ENCODE data around the gene SRPRB.

SRPRB gene

DNA sequence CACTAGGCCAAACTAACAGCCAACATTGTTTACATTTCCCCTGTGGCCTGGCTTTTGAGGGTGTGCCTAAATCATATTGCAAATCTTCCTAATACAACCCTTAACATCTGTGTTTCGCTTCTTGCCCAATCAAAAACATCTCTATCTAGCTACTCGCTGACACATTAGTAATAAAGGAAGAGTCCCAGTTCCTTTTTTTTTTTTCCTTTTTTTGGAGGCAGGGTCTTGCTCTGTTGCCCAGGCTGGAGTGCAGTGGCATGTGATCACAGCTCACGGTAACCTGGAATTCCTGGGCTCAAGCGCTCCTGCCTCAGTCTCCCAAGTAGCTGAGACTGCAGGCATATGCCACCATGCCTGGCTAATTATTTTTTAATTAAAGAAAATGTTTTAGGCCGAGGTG lies 2.1 kb upstream of the SRPRB start:
- no peaks in the 10 kb centered on the region for H4K20me1 ChIP-seq (ENCODE audit: insufficient read depth, low read length)
- no peaks in the 10 kb centered on the region for H3K27me3 ChIP-seq (replicated peaks; ENCODE audit: insufficient read depth, low read length)
- H3K4me1 ChIP-seq (ENCODE audit: low read length): peaks cover 15% of the 10 kb centered on the region
- H3K27ac ChIP-seq (ENCODE audit: low read length): no peak overlapping the region
- H3K9ac ChIP-seq (ENCODE audit: low read length): no peak overlapping the region
- H3K9me2 ChIP-seq (replicated peaks; ENCODE audit: insufficient read depth, low read length): no peaks in the 10 kb centered on the region
- H2AFZ ChIP-seq (ENCODE audit: low read length): no peak overlapping the region
- TF ChIP-seq, protein P1, sequence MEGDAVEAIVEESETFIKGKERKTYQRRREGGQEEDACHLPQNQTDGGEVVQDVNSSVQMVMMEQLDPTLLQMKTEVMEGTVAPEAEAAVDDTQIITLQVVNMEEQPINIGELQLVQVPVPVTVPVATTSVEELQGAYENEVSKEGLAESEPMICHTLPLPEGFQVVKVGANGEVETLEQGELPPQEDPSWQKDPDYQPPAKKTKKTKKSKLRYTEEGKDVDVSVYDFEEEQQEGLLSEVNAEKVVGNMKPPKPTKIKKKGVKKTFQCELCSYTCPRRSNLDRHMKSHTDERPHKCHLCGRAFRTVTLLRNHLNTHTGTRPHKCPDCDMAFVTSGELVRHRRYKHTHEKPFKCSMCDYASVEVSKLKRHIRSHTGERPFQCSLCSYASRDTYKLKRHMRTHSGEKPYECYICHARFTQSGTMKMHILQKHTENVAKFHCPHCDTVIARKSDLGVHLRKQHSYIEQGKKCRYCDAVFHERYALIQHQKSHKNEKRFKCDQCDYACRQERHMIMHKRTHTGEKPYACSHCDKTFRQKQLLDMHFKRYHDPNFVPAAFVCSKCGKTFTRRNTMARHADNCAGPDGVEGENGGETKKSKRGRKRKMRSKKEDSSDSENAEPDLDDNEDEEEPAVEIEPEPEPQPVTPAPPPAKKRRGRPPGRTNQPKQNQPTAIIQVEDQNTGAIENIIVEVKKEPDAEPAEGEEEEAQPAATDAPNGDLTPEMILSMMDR (IDR thresholded peaks at IDR 0.05; ENCODE audit: low read length): no peak
- H3K4me2 ChIP-seq (ENCODE audit: low read depth, low read length): no peak overlapping the region
- DNase-seq: no peak
- no peaks in the 10 kb centered on the region for H3K9me3 ChIP-seq (replicated peaks; ENCODE audit: insufficient read depth, low read length)
- peaks cover 28% of the 10 kb centered on the region for H3K79me2 ChIP-seq (ENCODE audit: low read length)
- H3K36me3 ChIP-seq (replicated peaks; ENCODE audit: insufficient read depth, low read length): peaks cover 10% of the 10 kb centered on the region
- no peak overlapping the region for H3K4me3 ChIP-seq (ENCODE audit: low read length)
- no peaks in the 10 kb centered on the region for H3F3A ChIP-seq (ENCODE audit: insufficient read depth, low read length)

DNA sequence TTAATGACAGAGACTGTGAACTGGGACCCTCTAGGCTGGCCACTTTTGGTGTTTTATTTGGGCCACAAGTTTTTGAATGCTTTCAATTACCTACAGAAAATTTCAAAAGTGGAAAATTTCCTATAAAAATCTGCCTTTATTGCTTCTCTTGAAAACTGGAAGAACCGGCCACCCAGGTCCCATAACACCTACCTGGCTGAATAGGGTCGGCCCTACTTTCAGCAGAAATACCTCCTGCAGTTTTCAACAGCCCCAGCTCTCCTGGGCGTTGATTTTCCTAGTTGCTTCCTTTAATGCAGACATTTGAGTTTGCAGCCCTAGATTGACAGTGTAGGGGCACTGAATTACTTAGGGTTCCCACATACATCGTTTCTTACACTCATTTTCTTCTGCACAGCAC lies 719 bp upstream of the SRPRB start:
- no peak for DNase-seq

GRCh38 chr3:133805384-133805701 lies 272 bp upstream of the SRPRB start:
- DNase-seq: no peak
- Histone ChIP-seq H3K27ac (ENCODE audit: low read length) (no peak overlapping the region), H3F3A (ENCODE audit: insufficient read depth, low read length) (no peaks in the 10 kb centered on the region), H3K9ac (ENCODE audit: low read length) (no peak overlapping the region; the same call in 1 of the 2 replicates), H4K20me1 (ENCODE audit: insufficient read depth, low read length) (no peaks in the 10 kb centered on the region), H3K9me2 (replicated peaks; ENCODE audit: insufficient read depth, low read length) (no peaks in the 10 kb centered on the region), H3K4me1 (ENCODE audit: low read length) (peaks cover 15% of the 10 kb centered on the region), H3K27me3 (replicated peaks; ENCODE audit: insufficient read depth, low read length) (no peaks in the 10 kb centered on the region), H3K9me3 (replicated peaks; ENCODE audit: insufficient read depth, low read length) (no peaks in the 10 kb centered on the region), H3K36me3 (replicated peaks; ENCODE audit: insufficient read depth, low read length) (peaks cover 10% of the 10 kb centered on the region), H3K4me3 (ENCODE audit: low read length) (peak overlapping the region; percentile 82), H3K79me2 (ENCODE audit: low read length) (peaks cover 41% of the 10 kb centered on the region), H2AFZ (ENCODE audit: low read length) (peak overlapping the region; percentile 97), H3K4me2 (ENCODE audit: low read depth, low read length) (peak overlapping the region; percentile 89)
- no peak for TF ChIP-seq EZH2 (optimal IDR thresholded peaks at IDR 0.05; ENCODE audit: low read depth, low read length)
- TF ChIP-seq, protein P1 (IDR thresholded peaks at IDR 0.05; ENCODE audit: low read length): no peak
- TF ChIP-seq EZH2phosphoT487 (IDR thresholded peaks at IDR 0.05; ENCODE audit: low read length): no peak

More for the DNA sequence above, 719 bp upstream of the SRPRB start:
- Histone ChIP-seq H3K9me2 (replicated peaks; ENCODE audit: insufficient read depth, low read length) (no peaks in the 10 kb centered on the region), H3K27me3 (replicated peaks; ENCODE audit: insufficient read depth, low read length) (no peaks in the 10 kb centered on the region), H3K4me2 (ENCODE audit: low read depth, low read length) (peak overlapping the region; percentile 89), H3K9ac (ENCODE audit: low read length) (no peak overlapping the region), H3K36me3 (replicated peaks; ENCODE audit: insufficient read depth, low read length) (peaks cover 10% of the 10 kb centered on the region), H3K9me3 (replicated peaks; ENCODE audit: insufficient read depth, low read length) (no peaks in the 10 kb centered on the region), H3K27ac (ENCODE audit: low read length) (no peak overlapping the region), H3K79me2 (ENCODE audit: low read length) (peaks cover 37% of the 10 kb centered on the region), H3K4me1 (ENCODE audit: low read length) (peaks cover 15% of the 10 kb centered on the region), H3F3A (ENCODE audit: insufficient read depth, low read length) (no peaks in the 10 kb centered on the region), H2AFZ (ENCODE audit: low read length) (peak overlapping the region; percentile 97), H3K4me3 (ENCODE audit: low read length) (peak overlapping the region; percentile 82), H4K20me1 (ENCODE audit: insufficient read depth, low read length) (no peaks in the 10 kb centered on the region)
- TF ChIP-seq EZH2phosphoT487 (IDR thresholded peaks at IDR 0.05; ENCODE audit: low read length): no peak
- TF ChIP-seq EZH2 (optimal IDR thresholded peaks at IDR 0.05; ENCODE audit: low read depth, low read length): no peak
- TF ChIP-seq, protein P1 (IDR thresholded peaks at IDR 0.05; ENCODE audit: low read length): no peak

Data from MM.1S (cell line).